ENCODE data around the gene GREB1. TPM values are rescaled to one million over a fixed set of nuclear protein-coding genes. Genes with fewer than 3 reads are reported as not detected.

Gene GREB1
- polyA plus RNA-seq, 1 of the 3 experiments (the other 2 are of a cell fraction): 2.9 TPM

DNA sequence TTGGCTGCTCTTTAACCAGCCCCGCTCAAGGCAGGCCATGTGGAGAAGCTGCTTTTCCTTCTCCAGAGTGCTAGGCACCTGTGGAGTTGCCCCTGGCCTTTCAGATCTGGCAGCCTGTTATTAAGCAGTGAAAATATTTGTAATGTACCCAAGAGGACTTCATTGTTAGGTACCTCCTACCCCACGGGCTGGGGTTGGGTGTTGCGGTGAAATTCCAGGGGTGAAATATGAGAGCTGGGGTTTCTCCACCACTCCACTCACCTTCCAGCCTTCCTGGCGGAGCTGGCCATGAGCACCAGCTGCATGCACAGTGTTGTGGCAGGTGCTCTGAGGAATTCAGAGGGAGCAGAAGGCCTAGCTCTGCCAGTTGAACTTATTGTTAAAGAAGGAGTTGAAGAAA, 97.0 kb downstream of the GREB1 start:
- Histone ChIP-seq H4K20me1 (ENCODE audit: insufficient read depth) (no peaks in the 10 kb centered on the region), H3F3A (replicated peaks; ENCODE audit: insufficient read depth) (no peaks in the 10 kb centered on the region), H3K9me2 (no peaks in the 10 kb centered on the region), H3K4me3 (ENCODE audit: low read depth in 2 of 2, low read length in 1 of 2) (no peak overlapping the region), H3K36me3 (replicated peaks in 1 of 2; ENCODE audit: control insufficient read depth in 1 of 2, insufficient read depth in 2 of 2, low read length in 1 of 2) (peaks cover 0 to 15% of the 10 kb centered on the region in 2 experiments), H3K9me3 (no peaks in the 10 kb centered on the region), H3K79me2 (ENCODE audit: insufficient read depth) (no peaks in the 10 kb centered on the region), H3K27ac (ENCODE audit: low read depth in 2 of 2, low read length in 1 of 2) (no peak overlapping the region), H3K9ac (no peak overlapping the region), H3K4me1 (ENCODE audit: control insufficient read depth in 1 of 2, insufficient read depth in 2 of 2, low read depth in 1 of 2, low read length in 1 of 2) (peaks cover 0 to 4% of the 10 kb centered on the region in 2 experiments; a peak in 1 of 4 replicates), H2AFZ (ENCODE audit: low read depth) (no peak overlapping the region), H3K4me2 (no peak overlapping the region), H3K27me3 (ENCODE audit: insufficient read depth) (no peaks in the 10 kb centered on the region)
- no peak for TF ChIP-seq EP300 (IDR thresholded peaks at IDR 0.05; ENCODE audit: borderline replicate concordance in 1 of 2, low read depth in 1 of 2, low read length in 1 of 2)
- TF ChIP-seq RAD21 (IDR thresholded peaks at IDR 0.05; ENCODE audit: low read length): no peak
- TF ChIP-seq NRF1 (IDR thresholded peaks at IDR 0.05; ENCODE audit: low read depth, low read length): no peak
- TF ChIP-seq RXRA (IDR thresholded peaks at IDR 0.05; ENCODE audit: borderline replicate concordance, low read depth): no peak
- TF ChIP-seq MXI1 (IDR thresholded peaks at IDR 0.05; ENCODE audit: low read depth, low read length): no peak
- 77% methylated on average over 4 of the region's 4 CpGs for whole genome bisulfite sequencing (ENCODE audit: low lambda C conversion rate)
- DNase-seq: no peak
- ChIA-PET CTCF (interaction anchor here (1.0 to 2.9 kb wide), 6 partner anchors 12 to 65 kb away, joined by 3 to 8 read pairs (median 5); no protein-coding TSS in a partner anchor), POLR2A (no interaction called here)

DNA sequence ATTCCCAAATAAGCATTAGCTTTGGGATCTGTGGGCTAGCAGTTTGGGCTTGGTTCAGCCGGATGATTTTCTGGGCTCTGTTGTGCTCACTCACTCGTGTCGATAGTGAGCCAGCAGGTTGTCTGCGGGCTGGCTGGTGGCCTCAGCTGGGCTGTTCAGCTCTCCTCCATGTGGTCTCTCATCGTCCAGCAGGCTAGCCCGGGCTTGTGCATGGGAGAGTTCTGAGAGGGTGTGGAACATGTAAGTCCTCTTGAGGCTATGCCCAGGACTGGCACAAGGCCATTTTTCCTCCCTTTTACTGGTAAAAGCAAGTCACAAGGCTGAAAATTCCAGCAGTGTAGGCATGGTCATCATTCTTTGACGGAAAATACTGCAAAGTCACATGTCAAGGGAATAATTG, 97.6 kb downstream of the GREB1 start:
- Histone ChIP-seq H3K9me2 (no peaks in the 10 kb centered on the region), H3K27ac (ENCODE audit: low read depth in 2 of 2, low read length in 1 of 2) (no peak overlapping the region; a peak in 1 of 4 replicates), H3K4me3 (ENCODE audit: low read depth in 2 of 2, low read length in 1 of 2) (no peak overlapping the region), H3K9me3 (no peaks in the 10 kb centered on the region), H4K20me1 (ENCODE audit: insufficient read depth) (no peaks in the 10 kb centered on the region), H3K36me3 (replicated peaks in 1 of 2; ENCODE audit: control insufficient read depth in 1 of 2, insufficient read depth in 2 of 2, low read length in 1 of 2) (peaks cover 0 to 15% of the 10 kb centered on the region in 2 experiments), H3K27me3 (ENCODE audit: insufficient read depth) (no peaks in the 10 kb centered on the region), H3F3A (replicated peaks; ENCODE audit: insufficient read depth) (no peaks in the 10 kb centered on the region), H3K4me2 (no peak overlapping the region), H2AFZ (ENCODE audit: low read depth) (no peak overlapping the region), H3K79me2 (ENCODE audit: insufficient read depth) (no peaks in the 10 kb centered on the region), H3K9ac (no peak overlapping the region), H3K4me1 (ENCODE audit: control insufficient read depth in 1 of 2, insufficient read depth in 2 of 2, low read depth in 1 of 2, low read length in 1 of 2) (peaks cover 0 to 4% of the 10 kb centered on the region in 2 experiments; a peak in 1 of 4 replicates)
- POLR2A ChIA-PET: no interaction called here
- no peak for DNase-seq
- CTCF ChIA-PET: interaction anchor here (0.5 to 2.9 kb wide), 4 partner anchors 12 to 181 kb away, joined by 3 to 8 read pairs (median 6); no protein-coding TSS in a partner anchor
- TF ChIP-seq EP300 (IDR thresholded peaks at IDR 0.05; ENCODE audit: borderline replicate concordance in 1 of 2, low read depth in 1 of 2, low read length in 1 of 2): no peak
- TF ChIP-seq, protein P1, sequence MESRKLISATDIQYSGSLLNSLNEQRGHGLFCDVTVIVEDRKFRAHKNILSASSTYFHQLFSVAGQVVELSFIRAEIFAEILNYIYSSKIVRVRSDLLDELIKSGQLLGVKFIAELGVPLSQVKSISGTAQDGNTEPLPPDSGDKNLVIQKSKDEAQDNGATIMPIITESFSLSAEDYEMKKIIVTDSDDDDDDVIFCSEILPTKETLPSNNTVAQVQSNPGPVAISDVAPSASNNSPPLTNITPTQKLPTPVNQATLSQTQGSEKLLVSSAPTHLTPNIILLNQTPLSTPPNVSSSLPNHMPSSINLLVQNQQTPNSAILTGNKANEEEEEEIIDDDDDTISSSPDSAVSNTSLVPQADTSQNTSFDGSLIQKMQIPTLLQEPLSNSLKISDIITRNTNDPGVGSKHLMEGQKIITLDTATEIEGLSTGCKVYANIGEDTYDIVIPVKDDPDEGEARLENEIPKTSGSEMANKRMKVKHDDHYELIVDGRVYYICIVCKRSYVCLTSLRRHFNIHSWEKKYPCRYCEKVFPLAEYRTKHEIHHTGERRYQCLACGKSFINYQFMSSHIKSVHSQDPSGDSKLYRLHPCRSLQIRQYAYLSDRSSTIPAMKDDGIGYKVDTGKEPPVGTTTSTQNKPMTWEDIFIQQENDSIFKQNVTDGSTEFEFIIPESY (IDR thresholded peaks at IDR 0.05; ENCODE audit: borderline replicate concordance, low read depth): no peak
- WGBS (ENCODE audit: low lambda C conversion rate): 84% methylated on average over 7 of the region's 7 CpGs

DNA sequence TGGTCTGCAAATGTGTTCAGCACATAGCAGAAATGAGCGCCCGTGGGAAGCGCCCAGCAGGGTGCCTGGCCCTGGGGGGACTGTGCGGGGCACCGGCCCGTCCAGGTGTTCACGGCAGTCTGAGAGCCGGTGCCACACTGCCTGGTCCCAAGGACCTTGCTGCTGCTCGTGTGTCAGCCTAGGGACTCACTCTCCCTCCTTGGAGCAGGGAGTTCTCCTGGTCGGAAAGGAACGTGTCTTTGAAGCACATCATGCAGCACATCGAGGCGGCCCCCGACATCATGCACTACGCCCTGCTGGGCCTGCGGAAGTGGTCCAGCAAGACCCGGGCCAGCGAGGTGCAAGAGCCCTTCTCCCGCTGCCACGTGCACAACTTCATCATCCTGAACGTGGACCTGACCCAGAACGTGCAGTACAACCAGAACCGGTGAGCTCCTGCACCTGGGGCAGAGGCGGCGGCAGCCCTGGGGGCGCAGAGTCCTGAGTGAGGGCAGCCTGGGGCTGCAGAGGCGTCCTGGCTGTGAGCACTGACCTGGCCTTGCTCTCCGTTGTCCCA, 100.2 kb downstream of the GREB1 start:
- no peaks in the 10 kb centered on the region for H3K9me3 ChIP-seq
- no peaks in the 10 kb centered on the region for H3F3A ChIP-seq (replicated peaks; ENCODE audit: insufficient read depth)
- no peak overlapping the region for H2AFZ ChIP-seq (ENCODE audit: low read depth)
- DNase-seq: no peak
- no peak overlapping the region for H3K27ac ChIP-seq (ENCODE audit: low read depth in 2 of 2, low read length in 1 of 2)
- H3K9me2 ChIP-seq: no peaks in the 10 kb centered on the region
- no peaks in the 10 kb centered on the region for H3K79me2 ChIP-seq (ENCODE audit: insufficient read depth)
- H3K36me3 ChIP-seq (replicated peaks in 1 of 2; ENCODE audit: control insufficient read depth in 1 of 2, insufficient read depth in 2 of 2, low read length in 1 of 2): peaks cover 0 to 11% of the 10 kb centered on the region in 2 experiments
- H3K27me3 ChIP-seq (ENCODE audit: insufficient read depth): no peaks in the 10 kb centered on the region
- H3K9ac ChIP-seq: no peak overlapping the region
- ChIA-PET POLR2A (no interaction called here), CTCF (interaction anchor here (0.7 to 1.8 kb wide), 4 partner anchors 49 to 151 kb away, joined by 3 to 5 read pairs (median 4); no protein-coding TSS in a partner anchor)
- H3K4me3 ChIP-seq (ENCODE audit: low read depth in 2 of 2, low read length in 1 of 2): no peak overlapping the region
- H3K4me2 ChIP-seq: no peak overlapping the region
- H3K4me1 ChIP-seq (ENCODE audit: control insufficient read depth in 1 of 2, insufficient read depth in 2 of 2, low read depth in 1 of 2, low read length in 1 of 2): no peaks in the 10 kb centered on the region
- WGBS (ENCODE audit: low lambda C conversion rate): 74% methylated on average over 14 of the region's 28 CpGs
- H4K20me1 ChIP-seq (ENCODE audit: insufficient read depth): no peaks in the 10 kb centered on the region
- no peak for TF ChIP-seq RFX5 (IDR thresholded peaks at IDR 0.05; ENCODE audit: low read length)
- TF ChIP-seq, protein P2, sequence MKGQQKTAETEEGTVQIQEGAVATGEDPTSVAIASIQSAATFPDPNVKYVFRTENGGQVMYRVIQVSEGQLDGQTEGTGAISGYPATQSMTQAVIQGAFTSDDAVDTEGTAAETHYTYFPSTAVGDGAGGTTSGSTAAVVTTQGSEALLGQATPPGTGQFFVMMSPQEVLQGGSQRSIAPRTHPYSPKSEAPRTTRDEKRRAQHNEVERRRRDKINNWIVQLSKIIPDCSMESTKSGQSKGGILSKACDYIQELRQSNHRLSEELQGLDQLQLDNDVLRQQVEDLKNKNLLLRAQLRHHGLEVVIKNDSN (IDR thresholded peaks at IDR 0.05; ENCODE audit: borderline replicate concordance, low read depth): no peak
- TF ChIP-seq EZH2phosphoT487 (IDR thresholded peaks at IDR 0.05; ENCODE audit: borderline replicate concordance, low read depth): no peak
- TF ChIP-seq, protein P1 (IDR thresholded peaks at IDR 0.05; ENCODE audit: borderline replicate concordance, low read depth): no peak
- no peak for TF ChIP-seq NFIC (IDR thresholded peaks at IDR 0.05; ENCODE audit: borderline replicate concordance)
- no peak for TF ChIP-seq TAF1 (IDR thresholded peaks at IDR 0.05; ENCODE audit: borderline replicate concordance, low read depth, low read length)
- TF ChIP-seq, protein P3, sequence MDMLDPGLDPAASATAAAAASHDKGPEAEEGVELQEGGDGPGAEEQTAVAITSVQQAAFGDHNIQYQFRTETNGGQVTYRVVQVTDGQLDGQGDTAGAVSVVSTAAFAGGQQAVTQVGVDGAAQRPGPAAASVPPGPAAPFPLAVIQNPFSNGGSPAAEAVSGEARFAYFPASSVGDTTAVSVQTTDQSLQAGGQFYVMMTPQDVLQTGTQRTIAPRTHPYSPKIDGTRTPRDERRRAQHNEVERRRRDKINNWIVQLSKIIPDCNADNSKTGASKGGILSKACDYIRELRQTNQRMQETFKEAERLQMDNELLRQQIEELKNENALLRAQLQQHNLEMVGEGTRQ (IDR thresholded peaks at IDR 0.05; ENCODE audit: borderline replicate concordance, low read depth, low read length): no peak
- no peak for TF ChIP-seq SIN3A (IDR thresholded peaks at IDR 0.05; ENCODE audit: borderline replicate concordance, low read depth, low read length)
- no peak for TF ChIP-seq NRF1 (IDR thresholded peaks at IDR 0.05; ENCODE audit: low read depth, low read length)
